Bronchial epithelial cell (primary cell): ENCODE results near the gene UBE2L3. TPM values are rescaled to one million over a fixed set of nuclear protein-coding genes. Genes with fewer than 3 reads are reported as not detected.

ENCODE experiments used
- DNase-seq: peaks from one replicate; pipeline ENCODE4 v3.0.0-alpha.2; 2010; ENCODE audit warnings: low read depth
- FAIRE-seq: peaks from 2 replicates; lab custom pipeline; 2011; peaks lifted over from hg19 to GRCh38; lab: Jason Lieb, UNC
- H3K27me3 ChIP-seq: 2 replicates; pipeline ENCODE4 v1.5.1; 2011; ENCODE audit warnings: low read length; ENCODE audit not compliant: control insufficient read depth, insufficient read depth
- H3K36me3 ChIP-seq: 2 replicates; pipeline ENCODE4 v1.5.1; 2011; ENCODE audit warnings: low read length; ENCODE audit not compliant: control insufficient read depth, insufficient read depth
- H3K4me3 ChIP-seq: 2 replicates; pipeline ENCODE4 v1.5.1; 2011; ENCODE audit warnings: mild to moderate bottlenecking, low read depth, low read length, control low read depth
- total RNA-seq: library from RNA; depleted of rRNA; stranded (reverse); fragments of >200 nt; gene quantifications from 2 replicates; pipeline ENCODE4 v1.2.1, GENCODE V29; 2014
- TF ChIP-seq, protein P1 (sequence below): IDR thresholded peaks from 2 replicates; pipeline ENCODE4 v1.5.1; 2011; ENCODE audit warnings: mild to moderate bottlenecking, moderate library complexity, low read length, control low read depth, inconsistent platforms; ENCODE audit not compliant: insufficient read depth, severe bottlenecking

Gene UBE2L3
- total RNA-seq, 1 donor from 2014 or later = 14.7 TPM

DNA sequence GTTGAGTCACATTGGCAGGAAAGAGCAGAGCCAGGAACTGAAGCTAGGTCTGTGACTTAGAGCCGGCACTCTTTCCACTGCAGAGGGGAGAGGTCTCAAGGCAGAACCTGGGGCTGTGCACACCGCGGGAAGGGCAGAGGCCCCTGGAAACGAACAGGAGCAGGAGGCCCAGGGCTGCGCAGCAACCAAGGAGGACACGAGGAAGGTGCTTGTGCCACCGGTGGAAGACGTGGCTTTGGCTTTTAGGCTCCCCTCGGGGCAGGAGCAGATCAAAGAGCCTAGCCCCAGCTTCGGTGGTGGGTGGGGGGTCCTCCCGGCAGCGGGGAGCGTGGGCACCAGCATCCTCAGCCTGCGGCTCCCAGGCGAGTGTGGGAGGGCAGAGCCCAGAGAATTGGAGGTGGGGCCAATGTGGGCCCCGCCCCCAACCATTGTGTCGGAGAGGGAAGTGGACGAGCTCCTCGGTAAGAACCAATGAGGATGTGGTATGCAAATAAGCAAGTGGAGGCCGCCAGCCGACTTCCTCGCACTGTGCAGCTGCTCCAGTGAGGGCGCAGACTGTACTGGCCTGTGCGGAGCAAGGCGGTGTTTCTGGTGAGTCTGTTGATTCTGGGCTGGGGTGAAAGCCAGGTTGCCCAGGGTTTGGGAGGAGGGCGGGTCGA lies 64.9 kb downstream of the UBE2L3 start, which contains the start of gene CCDC116:
CCDC116 (plus strand) TSS at position 524 of the 659 bp plus-strand sequence. CDS start 422 bp downstream, outside the sequence.
- Histone ChIP-seq H3K36me3 (peaks cover 10% of the 10 kb centered on the region), H3K27me3 (no peaks in the 10 kb centered on the region), H3K4me3 (no peak within 1 kb of the TSS)
- DNase-seq (no peak), FAIRE-seq (no peak)
- TF ChIP-seq, protein P1, sequence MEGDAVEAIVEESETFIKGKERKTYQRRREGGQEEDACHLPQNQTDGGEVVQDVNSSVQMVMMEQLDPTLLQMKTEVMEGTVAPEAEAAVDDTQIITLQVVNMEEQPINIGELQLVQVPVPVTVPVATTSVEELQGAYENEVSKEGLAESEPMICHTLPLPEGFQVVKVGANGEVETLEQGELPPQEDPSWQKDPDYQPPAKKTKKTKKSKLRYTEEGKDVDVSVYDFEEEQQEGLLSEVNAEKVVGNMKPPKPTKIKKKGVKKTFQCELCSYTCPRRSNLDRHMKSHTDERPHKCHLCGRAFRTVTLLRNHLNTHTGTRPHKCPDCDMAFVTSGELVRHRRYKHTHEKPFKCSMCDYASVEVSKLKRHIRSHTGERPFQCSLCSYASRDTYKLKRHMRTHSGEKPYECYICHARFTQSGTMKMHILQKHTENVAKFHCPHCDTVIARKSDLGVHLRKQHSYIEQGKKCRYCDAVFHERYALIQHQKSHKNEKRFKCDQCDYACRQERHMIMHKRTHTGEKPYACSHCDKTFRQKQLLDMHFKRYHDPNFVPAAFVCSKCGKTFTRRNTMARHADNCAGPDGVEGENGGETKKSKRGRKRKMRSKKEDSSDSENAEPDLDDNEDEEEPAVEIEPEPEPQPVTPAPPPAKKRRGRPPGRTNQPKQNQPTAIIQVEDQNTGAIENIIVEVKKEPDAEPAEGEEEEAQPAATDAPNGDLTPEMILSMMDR = no peak

DNA sequence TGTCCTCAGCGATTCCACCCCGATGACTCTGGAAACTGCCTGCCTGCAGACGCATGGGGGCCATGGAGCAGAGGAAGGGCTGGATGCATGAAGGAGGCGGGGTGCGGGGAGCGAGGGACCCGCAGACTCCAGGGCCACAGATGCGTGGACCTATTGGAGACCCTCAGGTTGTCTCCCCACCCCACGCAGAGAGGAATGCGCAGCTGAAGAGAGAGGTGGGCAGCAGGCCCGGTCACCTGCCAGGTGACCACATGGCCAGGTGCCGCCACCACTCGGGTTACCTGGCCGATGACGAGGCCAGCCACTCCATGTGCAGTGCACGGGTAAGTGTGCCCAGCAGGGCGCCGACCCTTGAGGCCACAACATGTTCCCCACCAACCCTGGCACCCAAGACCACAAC lies 65.4 kb downstream of the UBE2L3 start:
- no peak for FAIRE-seq
- TF ChIP-seq, protein P1 = no peak
- Histone ChIP-seq H3K27me3 (no peaks in the 10 kb centered on the region), H3K36me3 (peaks cover 7% of the 10 kb centered on the region), H3K4me3 (no peak overlapping the region)
- DNase-seq = no peak

DNA sequence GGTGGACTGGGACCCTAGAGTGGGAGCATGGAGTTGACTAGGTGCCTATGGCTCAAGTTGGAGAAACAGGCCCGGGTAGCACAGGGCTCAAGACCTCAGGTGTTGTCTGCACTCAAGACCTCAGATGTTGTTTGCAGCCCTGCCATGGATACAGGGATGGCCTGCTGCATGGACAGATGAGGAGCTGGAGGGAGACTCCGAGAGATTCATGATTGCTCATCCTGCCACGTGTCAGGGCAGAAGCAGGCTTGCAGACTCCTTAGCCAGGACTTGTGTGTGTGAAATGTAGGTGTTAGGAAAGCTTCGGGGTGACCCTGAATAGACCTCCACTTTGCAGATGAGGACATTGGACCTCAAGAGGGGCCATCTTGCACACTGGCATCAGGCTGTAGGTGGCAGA lies 66.0 kb downstream of the UBE2L3 start:
- H3K4me3 ChIP-seq = no peak overlapping the region
- H3K36me3 ChIP-seq = peaks cover 2% of the 10 kb centered on the region
- no peaks in the 10 kb centered on the region for H3K27me3 ChIP-seq
- peak; percentile 81 for DNase-seq
- no peak for FAIRE-seq
- TF ChIP-seq, protein P1 = no peak

DNA sequence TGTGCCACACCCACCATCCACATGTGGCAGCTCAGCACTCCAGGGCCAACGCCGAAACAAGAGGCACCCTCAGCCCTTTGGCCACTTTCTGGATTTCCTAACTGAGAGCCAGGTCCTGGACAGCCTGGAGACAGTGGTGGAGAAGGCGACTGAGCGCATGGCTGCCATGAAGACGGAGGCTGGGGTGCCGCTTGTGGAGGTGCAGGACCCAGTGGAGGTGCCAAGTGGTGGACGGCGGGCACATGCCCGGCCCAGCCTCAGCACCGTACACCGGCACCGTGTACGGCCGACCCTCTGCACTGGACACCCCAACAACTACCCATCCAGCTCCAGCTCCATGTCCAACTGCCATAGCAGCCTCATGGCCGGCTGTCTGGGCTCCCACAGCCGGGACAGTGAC lies 66.6 kb downstream of the UBE2L3 start:
- no peak for DNase-seq
- no peaks in the 10 kb centered on the region for H3K36me3 ChIP-seq
- H3K27me3 ChIP-seq = no peaks in the 10 kb centered on the region
- TF ChIP-seq, protein P1 = no peak
- FAIRE-seq = no peak
- H3K4me3 ChIP-seq = no peak overlapping the region

DNA sequence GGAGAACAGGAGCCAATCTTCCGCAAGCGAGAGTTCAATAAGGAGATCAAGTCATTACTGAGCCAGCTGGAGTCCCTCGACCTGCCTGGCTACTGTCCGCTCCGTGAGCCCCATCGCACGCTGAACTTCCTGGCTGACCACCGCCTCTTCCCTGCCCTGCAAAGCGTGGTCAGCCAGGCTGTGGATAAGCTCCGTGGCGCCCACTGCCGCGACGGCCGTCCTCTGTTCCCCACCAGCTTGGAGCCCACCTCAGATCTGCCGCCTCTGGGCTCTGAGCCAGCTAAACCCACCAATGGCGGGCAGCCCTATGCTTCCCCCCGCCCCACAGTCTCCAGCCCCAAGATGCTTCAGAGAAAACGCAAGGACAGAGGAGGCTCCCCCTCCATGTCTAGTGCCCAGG lies 67.3 kb downstream of the UBE2L3 start:
- Histone ChIP-seq H3K27me3 (no peaks in the 10 kb centered on the region), H3K36me3 (no peaks in the 10 kb centered on the region), H3K4me3 (no peak overlapping the region)
- TF ChIP-seq, protein P1 = no peak
- DNase-seq (no peak), FAIRE-seq (no peak)
